Large intestine (tissue), 3 donors: ENCODE measurements around the gene ARID5B. TPM values are rescaled to one million over a fixed set of nuclear protein-coding genes. Genes with fewer than 3 reads are reported as not detected.

Experiments used
- DNase-seq, 2 donors: peaks; one replicate each; pipeline versions ENCODE4 v3.0.0 to v3.0.0-alpha.2; 2013
- H3K27ac ChIP-seq: one replicate; pipeline ENCODE4 v1.5.1; 2013; ENCODE audit warnings: low read length
- H3K27me3 ChIP-seq: 2 replicates; pipeline ENCODE4 v1.6.1; 2013; ENCODE audit warnings: low read length; ENCODE audit not compliant: control insufficient read depth, insufficient read depth
- H3K36me3 ChIP-seq: 2 replicates; pipeline ENCODE4 v1.6.1; 2013; ENCODE audit warnings: low read length; ENCODE audit not compliant: control insufficient read depth, insufficient read depth
- H3K4me1 ChIP-seq: one replicate; pipeline ENCODE4 v1.6.1; 2013; ENCODE audit warnings: low read length; ENCODE audit not compliant: control insufficient read depth, insufficient read depth
- H3K4me3 ChIP-seq: one replicate; pipeline ENCODE4 v1.5.1; 2013; ENCODE audit warnings: low read length
- H3K9me3 ChIP-seq: one replicate; pipeline ENCODE4 v1.6.1; 2013; ENCODE audit warnings: mild to moderate bottlenecking, low read depth, low read length, moderate library complexity; ENCODE audit not compliant: control insufficient read depth
- WGBS: methylation state at CpG from one replicate; pipeline ENCODE4 v1.1.5; 2013; ENCODE audit warnings: low lambda C conversion rate; ENCODE audit not compliant: insufficient coverage; 5-methylcytosine and 5-hydroxymethylcytosine counted together
- polyA plus RNA-seq: library from polyadenylated mRNA; unstranded; fragments of 120-200 nt; gene quantifications from one replicate; pipeline ENCODE4 v1.2.1, GENCODE V29; 2013

Gene ARID5B
- polyA plus RNA-seq, 1 donor = 19.9 TPM

DNA sequence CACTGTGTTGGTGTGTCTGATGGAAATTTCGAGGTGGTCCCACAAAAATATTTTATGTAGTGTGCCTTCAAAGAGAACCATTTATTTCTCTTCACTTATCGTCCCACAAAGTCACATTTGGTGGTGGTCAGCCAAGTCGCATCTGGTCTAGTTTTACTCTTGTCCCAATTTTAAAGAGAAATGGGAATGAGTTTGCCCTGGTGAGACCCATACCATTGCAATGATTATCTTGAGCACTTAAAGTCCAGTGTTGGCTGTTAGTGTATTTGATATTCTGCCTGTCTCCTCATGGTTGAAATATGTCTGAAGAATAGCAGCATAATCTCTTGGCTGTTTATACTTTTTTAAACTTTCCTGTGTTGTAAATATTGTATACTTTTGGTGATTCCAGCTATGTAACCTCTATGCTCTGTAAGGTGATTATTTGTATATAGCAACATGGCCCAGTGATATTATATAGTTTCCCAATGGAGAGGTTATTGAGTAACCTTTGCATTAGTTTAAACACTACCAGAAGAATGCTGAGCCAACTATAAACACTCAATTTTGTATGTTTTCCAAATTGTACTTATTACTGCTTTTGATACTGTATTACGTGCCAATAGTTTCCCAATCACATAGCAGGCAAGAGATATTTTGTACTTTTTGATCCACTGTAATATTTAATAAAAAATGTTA is 194.9 kb downstream of the ARID5B start:
- Histone ChIP-seq H3K27ac (no peak overlapping the region), H3K4me1 (peaks cover 8% of the 10 kb centered on the region), H3K4me3 (no peak overlapping the region), H3K9me3 (no peaks in the 10 kb centered on the region), H3K36me3 (peaks cover 21% of the 10 kb centered on the region), H3K27me3 (no peaks in the 10 kb centered on the region)
- WGBS = 96% methylated on average over 4 of the region's 4 CpGs
- no peak for DNase-seq

DNA sequence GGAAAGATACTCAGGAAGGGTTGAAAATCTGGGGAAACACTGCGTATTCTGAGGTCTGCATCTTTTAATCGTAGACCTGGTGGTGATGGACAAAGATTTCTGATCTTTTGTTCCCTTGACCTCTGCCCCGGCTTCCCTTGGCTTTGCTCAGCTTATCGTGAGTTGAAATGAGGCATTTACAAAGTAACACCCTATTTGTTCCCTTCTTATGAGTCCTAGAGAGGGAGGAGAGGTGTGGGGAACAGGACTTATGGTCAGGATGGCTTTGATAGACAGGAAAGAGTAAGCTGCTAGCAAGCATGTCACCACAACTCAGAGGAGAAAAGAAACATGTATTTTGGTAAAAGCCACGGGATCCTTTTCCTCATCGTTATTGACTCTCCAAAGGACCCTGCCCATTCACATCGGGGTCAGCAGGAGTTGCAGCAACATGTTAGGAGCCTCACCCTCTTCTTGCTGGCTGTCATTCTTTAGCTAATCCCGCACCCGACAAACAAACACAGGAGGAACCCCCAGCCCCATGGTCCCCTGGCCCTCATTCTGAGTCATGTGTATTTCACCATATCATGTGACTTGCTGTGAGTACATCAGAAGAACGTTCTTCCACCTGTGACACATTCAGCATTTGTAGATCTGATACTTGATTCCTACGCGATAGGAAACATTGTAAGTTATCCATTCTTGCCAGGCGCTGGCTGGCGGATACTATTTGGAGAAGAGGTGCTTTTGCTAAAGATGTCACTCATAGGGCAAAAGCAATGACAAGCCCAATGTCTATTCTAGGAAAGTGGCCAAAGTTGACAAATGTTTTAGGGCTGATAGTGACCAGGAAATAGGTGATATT is 197.0 kb downstream of the ARID5B start:
- WGBS = no CpG with 5 or more reads among the region's 14 CpGs
- Histone ChIP-seq H3K4me3 (no peak overlapping the region), H3K27ac (no peak overlapping the region), H3K9me3 (no peaks in the 10 kb centered on the region), H3K4me1 (peaks cover 4% of the 10 kb centered on the region), H3K36me3 (peaks cover 3% of the 10 kb centered on the region), H3K27me3 (no peaks in the 10 kb centered on the region)
- no peak for DNase-seq

DNA sequence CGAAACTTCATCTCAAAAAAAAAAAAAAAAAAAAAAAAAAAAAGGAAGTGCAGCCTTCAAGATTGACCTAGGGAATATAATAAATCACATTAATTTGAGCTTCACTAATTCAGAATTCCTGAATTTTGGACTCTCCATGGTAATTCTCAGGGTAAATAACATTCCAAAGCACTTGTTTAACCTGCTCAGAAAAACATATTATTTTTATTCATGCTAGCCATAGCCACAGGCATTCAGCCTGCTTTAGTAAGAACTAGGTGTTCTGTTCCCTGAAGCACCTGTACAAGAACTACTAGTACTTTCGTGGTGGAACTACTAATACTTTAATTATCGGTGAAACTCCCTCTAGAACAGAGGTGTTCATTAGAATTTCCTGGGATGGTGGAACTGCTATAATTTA is 197.8 kb downstream of the ARID5B start:
- WGBS = no CpG with 5 or more reads among the region's 3 CpGs

DNA sequence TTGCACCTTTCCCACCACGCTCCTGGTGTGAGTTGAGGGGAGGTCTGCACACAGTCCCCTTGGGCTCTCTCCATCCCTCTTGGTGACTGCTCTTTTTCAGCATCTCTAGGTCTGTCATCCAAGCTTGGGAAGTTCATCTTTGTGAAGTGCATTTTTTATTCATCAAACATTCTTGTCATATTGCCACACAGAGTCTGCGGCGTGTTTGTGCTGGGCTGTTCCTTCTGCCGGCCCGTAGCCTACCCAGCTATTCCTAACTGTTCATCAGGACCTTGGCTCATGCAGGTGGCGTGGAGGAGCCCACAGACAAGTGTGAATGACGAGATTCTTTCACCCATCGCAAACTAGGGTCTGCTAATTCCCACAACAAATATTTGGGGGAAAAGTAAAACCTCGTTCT is 202.4 kb downstream of the ARID5B start:
- Histone ChIP-seq H3K4me1 (no peaks in the 10 kb centered on the region), H3K27me3 (no peaks in the 10 kb centered on the region), H3K9me3 (no peaks in the 10 kb centered on the region), H3K27ac (no peak overlapping the region), H3K4me3 (no peak overlapping the region), H3K36me3 (no peaks in the 10 kb centered on the region)
- DNase-seq = no peak
- WGBS = no CpG with 5 or more reads among the region's 9 CpGs

More for the DNA sequence above, 197.8 kb downstream of the ARID5B start:
- H3K4me1 ChIP-seq = no peaks in the 10 kb centered on the region
- no peaks in the 10 kb centered on the region for H3K27me3 ChIP-seq
- H3K9me3 ChIP-seq = no peaks in the 10 kb centered on the region
- H3K27ac ChIP-seq = no peak overlapping the region
- H3K36me3 ChIP-seq = peaks cover 3% of the 10 kb centered on the region
- no peak for DNase-seq
- no peak overlapping the region for H3K4me3 ChIP-seq

DNA sequence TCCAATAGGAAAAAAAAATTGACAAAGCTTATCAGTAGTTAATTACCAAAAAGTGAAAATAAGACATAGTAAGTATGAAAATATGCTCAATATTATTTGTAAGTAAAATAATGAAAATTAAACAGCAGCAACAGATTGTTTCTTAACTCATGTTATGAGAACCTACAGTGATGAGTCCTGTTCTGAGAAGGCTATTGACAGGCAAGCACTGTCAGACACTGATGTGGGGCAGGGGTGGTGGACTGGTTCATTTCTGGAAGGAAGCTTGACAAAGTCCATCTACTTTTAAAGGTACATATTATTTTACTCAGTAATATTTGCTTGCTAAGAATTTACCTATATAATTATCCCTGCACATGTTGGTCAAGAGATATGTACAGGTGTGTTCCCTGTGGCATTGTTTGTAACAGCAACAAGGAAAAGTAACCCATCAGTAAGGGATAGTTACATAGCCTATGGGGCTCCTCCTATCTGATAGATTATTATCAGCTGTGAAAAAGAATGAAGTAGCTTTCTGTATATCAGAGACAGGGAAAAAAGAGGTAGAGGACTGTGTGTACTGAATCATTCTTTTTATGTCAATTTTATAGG is 205.5 kb downstream of the ARID5B start:
- H3K9me3 ChIP-seq = no peaks in the 10 kb centered on the region
- no peaks in the 10 kb centered on the region for H3K27me3 ChIP-seq
- DNase-seq = no peak
- no peak overlapping the region for H3K27ac ChIP-seq
- H3K36me3 ChIP-seq = no peaks in the 10 kb centered on the region
- no peaks in the 10 kb centered on the region for H3K4me1 ChIP-seq
- H3K4me3 ChIP-seq = no peak overlapping the region

DNA sequence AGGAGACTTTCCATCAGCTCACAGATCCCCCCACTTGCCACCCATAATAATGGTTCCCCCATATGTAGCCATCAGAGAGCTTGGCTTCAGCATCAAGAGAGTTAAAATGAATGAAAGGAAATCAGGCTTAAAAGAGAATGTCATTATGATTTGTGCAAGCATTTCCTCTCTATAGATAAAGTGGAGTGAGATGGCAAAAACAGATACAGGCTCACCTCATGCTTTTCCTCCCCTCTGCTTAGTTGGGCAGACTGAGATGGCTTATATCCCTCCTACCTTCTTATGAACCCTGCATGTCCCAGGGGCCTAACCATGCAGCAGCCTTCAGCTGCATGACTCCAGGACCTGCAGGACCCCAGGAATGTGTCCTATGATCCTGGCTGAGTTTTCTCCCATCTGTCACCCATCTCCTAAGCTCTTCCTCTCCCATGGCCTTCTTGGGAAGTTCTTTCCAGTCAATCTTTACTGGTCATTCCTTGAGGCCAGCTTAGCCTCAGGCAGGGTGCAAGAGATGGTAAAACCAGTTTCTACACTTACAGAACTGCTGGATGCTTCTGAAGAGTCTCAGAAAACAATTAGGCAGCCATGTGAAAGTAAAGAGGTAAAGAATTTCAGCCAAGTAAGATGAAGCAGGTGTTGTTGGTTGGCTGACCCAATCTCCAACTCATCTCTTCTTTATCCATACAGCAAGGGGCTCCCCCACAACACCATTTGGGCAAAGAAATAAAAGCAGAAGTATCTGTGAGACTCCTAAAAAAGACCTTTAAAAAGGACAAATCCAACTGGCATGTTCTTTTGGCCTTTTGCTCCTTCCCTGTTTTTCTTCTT is 207.5 kb downstream of the ARID5B start:
- Histone ChIP-seq H3K27ac (no peak overlapping the region), H3K9me3 (no peaks in the 10 kb centered on the region), H3K27me3 (no peaks in the 10 kb centered on the region), H3K4me1 (no peaks in the 10 kb centered on the region), H3K4me3 (no peak overlapping the region), H3K36me3 (no peaks in the 10 kb centered on the region)
- DNase-seq = no peak

DNA sequence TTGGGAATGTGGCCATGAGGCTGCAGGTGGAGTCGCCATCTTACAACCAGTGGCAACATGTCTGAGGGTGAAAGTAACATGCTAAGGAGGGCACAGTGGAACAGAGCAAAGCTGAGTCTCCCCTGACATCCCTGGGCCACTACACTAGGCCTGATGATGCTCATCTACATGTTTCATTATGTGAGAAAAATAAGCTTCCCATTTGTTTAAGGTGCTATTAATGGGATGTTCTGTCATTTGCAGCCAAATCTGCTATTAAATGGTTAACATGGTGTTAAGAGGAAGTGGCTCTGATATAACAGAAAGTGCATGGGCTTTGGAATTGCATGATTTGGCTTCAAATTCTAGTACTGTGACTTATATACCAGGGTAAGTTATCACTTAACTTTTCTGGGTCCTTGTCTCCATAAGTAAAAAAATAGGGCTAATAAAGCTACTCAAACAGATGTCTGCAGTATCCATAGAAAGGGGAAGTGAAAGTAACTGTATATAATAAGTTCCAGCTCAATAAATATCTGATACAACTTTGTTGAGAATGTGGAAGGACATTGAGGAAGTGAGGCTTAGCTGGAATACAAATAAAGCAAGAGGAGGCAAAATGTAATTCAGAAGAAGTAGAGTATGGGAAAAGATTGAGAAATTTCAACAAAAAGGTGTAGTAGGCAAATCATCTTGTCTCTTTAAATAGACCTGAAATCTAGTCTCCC is 208.2 kb downstream of the ARID5B start:
- no peaks in the 10 kb centered on the region for H3K4me1 ChIP-seq
- no CpG with 5 or more reads among the region's 1 CpG for WGBS
- H3K27me3 ChIP-seq = no peaks in the 10 kb centered on the region
- no peak for DNase-seq
- H3K4me3 ChIP-seq = no peak overlapping the region
- H3K9me3 ChIP-seq = no peaks in the 10 kb centered on the region
- H3K36me3 ChIP-seq = no peaks in the 10 kb centered on the region
- H3K27ac ChIP-seq = no peak overlapping the region

DNA sequence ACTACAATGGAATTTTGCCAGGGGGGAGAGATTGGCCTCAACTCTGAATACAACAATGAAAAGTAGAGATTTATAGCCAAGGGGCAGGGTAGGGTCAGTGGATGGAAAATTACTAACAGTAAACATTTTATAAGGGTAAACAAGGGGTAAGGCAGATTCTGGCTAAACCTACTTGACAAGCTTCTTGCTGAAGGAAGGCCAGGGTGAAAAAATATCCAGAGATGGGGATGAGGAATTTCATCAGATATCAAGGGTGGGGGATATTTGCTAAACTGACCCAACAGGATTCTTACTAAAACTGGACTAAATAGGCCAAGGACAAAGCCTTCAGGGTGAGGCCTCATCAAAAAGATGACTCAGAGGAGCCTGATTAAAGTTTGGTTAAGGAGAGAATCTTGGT is 210.8 kb downstream of the ARID5B start:
- Histone ChIP-seq H3K4me1 (no peaks in the 10 kb centered on the region), H3K4me3 (no peak overlapping the region), H3K36me3 (no peaks in the 10 kb centered on the region), H3K27ac (no peak overlapping the region), H3K27me3 (no peaks in the 10 kb centered on the region), H3K9me3 (no peaks in the 10 kb centered on the region)
- DNase-seq = no peak

DNA sequence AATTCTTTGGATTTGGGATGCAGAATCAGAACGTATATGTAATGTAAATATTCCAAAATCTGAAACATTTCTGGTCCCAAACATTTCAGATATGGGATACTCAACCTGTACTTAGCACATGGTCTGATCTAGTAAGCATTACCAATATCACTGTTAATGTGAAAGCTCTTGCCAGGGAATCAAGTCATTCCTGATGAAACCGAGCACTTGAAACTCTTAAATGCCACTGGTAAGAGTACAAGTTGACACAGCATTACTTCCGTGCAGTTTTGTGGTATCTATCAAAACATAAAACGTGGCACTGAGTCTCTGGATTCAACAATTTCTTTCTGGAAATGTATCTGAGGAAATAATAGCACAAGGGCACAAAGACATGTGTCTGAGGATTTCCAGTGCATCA is 211.5 kb downstream of the ARID5B start:
- WGBS = no CpG with 5 or more reads among the region's 4 CpGs
- Histone ChIP-seq H3K36me3 (no peaks in the 10 kb centered on the region), H3K27ac (no peak overlapping the region), H3K9me3 (no peaks in the 10 kb centered on the region), H3K27me3 (no peaks in the 10 kb centered on the region), H3K4me1 (no peaks in the 10 kb centered on the region), H3K4me3 (no peak overlapping the region)
- DNase-seq = no peak

DNA sequence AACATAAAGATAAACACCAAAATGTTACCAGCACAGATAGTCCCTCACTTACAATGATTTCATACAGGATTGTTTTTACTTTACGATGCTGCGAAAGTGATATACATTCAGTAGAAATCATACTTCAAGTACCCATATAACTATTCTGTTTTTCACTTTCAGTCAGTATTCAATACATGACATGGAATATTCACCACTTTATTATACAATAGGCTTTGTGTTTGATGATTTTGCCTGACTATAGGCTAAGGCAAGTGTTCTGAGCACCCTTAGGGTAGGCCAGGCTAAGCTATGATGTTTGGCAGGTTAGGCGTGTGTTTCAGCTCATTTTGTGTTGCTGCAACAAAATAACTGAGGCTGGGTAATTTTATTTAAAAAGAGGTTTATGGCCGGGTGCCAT is 212.2 kb downstream of the ARID5B start:
- H3K4me1 ChIP-seq = no peaks in the 10 kb centered on the region
- no peaks in the 10 kb centered on the region for H3K9me3 ChIP-seq
- no peaks in the 10 kb centered on the region for H3K27me3 ChIP-seq
- H3K36me3 ChIP-seq = no peaks in the 10 kb centered on the region
- no peak overlapping the region for H3K27ac ChIP-seq
- H3K4me3 ChIP-seq = no peak overlapping the region
- DNase-seq = no peak
- WGBS = 94% methylated on average over 3 of the region's 4 CpGs
